Bronchial epithelial cell (primary cell): Measurements from ENCODE around the gene SLC6A18. TPM values are rescaled to one million over a fixed set of nuclear protein-coding genes. Genes with fewer than 3 reads are reported as not detected.

Experiments used
- DNase-seq: peaks from one replicate; pipeline ENCODE4 v3.0.0-alpha.2; 2010; ENCODE audit warnings: low read depth
- FAIRE-seq: peaks from 2 replicates; lab custom pipeline; 2011; peaks lifted over from hg19 to GRCh38; lab: Jason Lieb, UNC
- H3K27me3 ChIP-seq: 2 replicates; pipeline ENCODE4 v1.5.1; 2011; ENCODE audit warnings: low read length; ENCODE audit not compliant: control insufficient read depth, insufficient read depth
- H3K36me3 ChIP-seq: 2 replicates; pipeline ENCODE4 v1.5.1; 2011; ENCODE audit warnings: low read length; ENCODE audit not compliant: control insufficient read depth, insufficient read depth
- H3K4me3 ChIP-seq: 2 replicates; pipeline ENCODE4 v1.5.1; 2011; ENCODE audit warnings: mild to moderate bottlenecking, low read depth, low read length, control low read depth
- total RNA-seq: library from RNA; depleted of rRNA; stranded (reverse); fragments of >200 nt; gene quantifications from 2 replicates; pipeline ENCODE4 v1.2.1, GENCODE V29; 2014
- TF ChIP-seq, protein P1 (sequence below): IDR thresholded peaks from 2 replicates; pipeline ENCODE4 v1.5.1; 2011; ENCODE audit warnings: mild to moderate bottlenecking, moderate library complexity, low read length, control low read depth, inconsistent platforms; ENCODE audit not compliant: insufficient read depth, severe bottlenecking

Gene SLC6A18
- total RNA-seq, 1 donor from 2014 or later, result not detected

DNA sequence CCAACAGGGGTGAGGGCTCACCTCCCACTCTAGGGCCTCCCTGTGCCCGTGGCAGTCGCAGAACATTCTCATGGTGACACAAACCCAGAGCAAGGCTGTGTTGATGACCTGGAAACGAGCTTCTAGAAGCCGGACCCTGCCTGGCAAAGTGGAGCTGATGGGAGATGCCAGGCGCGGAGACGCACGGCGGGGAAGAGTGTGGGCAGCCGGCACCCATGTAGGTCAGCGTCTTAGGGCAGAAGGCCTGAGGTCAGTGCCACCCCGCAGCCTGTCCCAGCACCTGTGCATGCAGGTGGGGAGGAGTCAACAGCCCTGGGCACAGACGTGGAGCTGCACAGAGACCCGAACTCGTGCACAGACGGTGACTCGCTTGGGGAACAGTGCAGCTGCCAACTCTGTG lies 5.4 kb downstream of the SLC6A18 start:
- no peaks in the 10 kb centered on the region for H3K36me3 ChIP-seq
- H3K4me3 ChIP-seq, result no peak overlapping the region
- DNase-seq (no peak), FAIRE-seq (no peak)
- H3K27me3 ChIP-seq, result peaks cover 1% of the 10 kb centered on the region
- TF ChIP-seq, protein P1, sequence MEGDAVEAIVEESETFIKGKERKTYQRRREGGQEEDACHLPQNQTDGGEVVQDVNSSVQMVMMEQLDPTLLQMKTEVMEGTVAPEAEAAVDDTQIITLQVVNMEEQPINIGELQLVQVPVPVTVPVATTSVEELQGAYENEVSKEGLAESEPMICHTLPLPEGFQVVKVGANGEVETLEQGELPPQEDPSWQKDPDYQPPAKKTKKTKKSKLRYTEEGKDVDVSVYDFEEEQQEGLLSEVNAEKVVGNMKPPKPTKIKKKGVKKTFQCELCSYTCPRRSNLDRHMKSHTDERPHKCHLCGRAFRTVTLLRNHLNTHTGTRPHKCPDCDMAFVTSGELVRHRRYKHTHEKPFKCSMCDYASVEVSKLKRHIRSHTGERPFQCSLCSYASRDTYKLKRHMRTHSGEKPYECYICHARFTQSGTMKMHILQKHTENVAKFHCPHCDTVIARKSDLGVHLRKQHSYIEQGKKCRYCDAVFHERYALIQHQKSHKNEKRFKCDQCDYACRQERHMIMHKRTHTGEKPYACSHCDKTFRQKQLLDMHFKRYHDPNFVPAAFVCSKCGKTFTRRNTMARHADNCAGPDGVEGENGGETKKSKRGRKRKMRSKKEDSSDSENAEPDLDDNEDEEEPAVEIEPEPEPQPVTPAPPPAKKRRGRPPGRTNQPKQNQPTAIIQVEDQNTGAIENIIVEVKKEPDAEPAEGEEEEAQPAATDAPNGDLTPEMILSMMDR, result no peak

DNA sequence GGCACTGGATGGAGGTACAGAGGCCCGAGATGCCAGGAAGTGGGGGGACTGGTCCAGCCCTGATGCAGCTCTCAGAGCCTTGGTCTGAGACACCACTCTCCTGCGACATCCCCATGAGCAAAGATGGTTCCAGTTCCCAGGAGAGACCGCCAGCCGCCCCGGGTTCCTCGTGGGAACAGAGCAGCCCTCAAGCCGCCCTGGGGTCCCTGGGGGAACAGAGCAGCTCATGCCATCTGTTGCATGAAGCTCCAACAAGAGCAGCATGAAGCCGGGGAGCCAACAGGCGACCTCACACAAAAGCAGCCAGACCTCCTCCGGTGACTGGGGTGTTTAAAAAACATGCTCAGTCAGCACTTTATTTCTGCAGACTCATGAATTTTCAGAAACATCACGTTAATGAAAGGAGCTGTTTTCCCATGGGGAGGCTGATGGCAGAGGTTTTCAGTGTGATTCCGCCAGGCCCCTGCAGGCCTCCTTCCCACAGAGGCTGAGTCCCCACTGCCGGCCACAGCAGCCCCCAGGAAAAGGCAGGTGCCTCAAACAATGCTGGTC lies 6.2 kb downstream of the SLC6A18 start:
- DNase-seq, result no peak
- H3K4me3 ChIP-seq, result no peak overlapping the region
- TF ChIP-seq, protein P1, result no peak
- no peak for FAIRE-seq
- H3K36me3 ChIP-seq, result no peaks in the 10 kb centered on the region
- peaks cover 1% of the 10 kb centered on the region for H3K27me3 ChIP-seq

DNA sequence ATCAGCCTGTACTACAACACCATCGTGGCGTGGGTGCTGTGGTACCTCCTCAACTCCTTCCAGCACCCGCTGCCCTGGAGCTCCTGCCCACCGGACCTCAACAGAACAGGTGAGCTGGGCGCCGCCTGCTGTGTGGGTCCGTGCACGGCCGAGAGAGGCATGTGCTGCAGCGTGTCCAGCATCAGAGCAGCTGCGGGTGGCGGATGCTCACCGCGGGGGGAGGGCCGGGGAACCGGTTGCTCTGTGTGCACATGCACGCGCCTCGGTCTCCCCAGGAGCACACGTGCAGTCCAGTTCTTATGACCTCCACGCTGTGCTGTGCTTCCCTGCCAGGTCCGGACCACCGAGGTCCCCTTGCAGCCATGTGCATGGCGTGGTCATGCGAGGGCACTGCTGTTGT lies 7.6 kb downstream of the SLC6A18 start:
- peaks cover 1% of the 10 kb centered on the region for H3K27me3 ChIP-seq
- TF ChIP-seq, protein P1, result no peak
- DNase-seq, result no peak
- H3K4me3 ChIP-seq, result no peak overlapping the region
- no peaks in the 10 kb centered on the region for H3K36me3 ChIP-seq
- no peak for FAIRE-seq

DNA sequence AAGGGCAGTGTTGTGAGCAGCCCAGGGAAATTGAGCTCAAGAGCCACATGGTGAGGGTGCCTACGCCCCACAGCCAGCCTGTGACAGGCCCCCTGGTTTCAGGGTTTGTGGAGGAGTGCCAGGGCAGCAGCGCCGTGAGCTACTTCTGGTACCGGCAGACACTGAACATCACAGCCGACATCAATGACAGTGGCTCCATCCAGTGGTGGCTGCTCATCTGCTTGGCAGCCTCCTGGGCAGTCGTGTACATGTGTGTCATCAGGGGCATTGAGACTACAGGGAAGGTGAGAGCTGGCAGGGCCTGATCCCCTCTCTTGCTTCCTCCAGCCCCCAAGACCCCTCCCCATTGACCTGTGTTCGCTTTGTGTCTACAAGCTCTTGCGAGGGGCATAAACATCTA lies 10.2 kb downstream of the SLC6A18 start:
- FAIRE-seq, result no peak

DNA sequence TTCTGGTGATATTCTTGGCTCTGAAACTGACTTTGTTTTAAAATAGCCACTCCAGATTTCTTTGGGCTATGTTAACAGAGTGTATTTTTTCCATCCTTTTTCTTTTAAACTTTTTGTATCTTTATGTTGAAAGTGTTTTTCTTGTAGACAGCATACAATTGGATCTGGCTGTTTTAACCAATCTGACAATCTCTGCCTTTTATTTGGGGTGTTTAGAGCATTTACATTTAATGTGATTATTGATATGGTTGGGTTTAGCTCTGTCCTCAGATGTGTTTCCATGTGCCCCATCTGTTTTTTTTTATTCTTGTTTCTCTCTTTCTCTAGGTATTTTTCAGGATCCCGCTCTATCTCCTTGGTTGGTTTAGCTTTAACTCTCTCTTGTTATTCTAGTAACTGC lies 10.7 kb downstream of the SLC6A18 start:
- no peaks in the 10 kb centered on the region for H3K27me3 ChIP-seq
- FAIRE-seq (no peak), DNase-seq (no peak)
- no peak overlapping the region for H3K4me3 ChIP-seq
- H3K36me3 ChIP-seq, result no peaks in the 10 kb centered on the region
- TF ChIP-seq, protein P1, result no peak

More for the DNA sequence above, 10.2 kb downstream of the SLC6A18 start:
- DNase-seq, result no peak
- TF ChIP-seq, protein P1, result no peak
- Histone ChIP-seq H3K4me3 (no peak overlapping the region), H3K36me3 (no peaks in the 10 kb centered on the region), H3K27me3 (no peaks in the 10 kb centered on the region)
